Urothelium cell line (cell line): ENCODE measurements around the gene PTGS2.

Experiments
- DNase-seq: peaks from one replicate; pipeline ENCODE4 v3.0.0; 2011; ENCODE audit warnings: low spot score, mixed read lengths
- FAIRE-seq: peaks from 2 replicates; lab custom pipeline; 2011; peaks lifted over from hg19 to GRCh38; lab: Jason Lieb, UNC

Gene PTGS2

DNA sequence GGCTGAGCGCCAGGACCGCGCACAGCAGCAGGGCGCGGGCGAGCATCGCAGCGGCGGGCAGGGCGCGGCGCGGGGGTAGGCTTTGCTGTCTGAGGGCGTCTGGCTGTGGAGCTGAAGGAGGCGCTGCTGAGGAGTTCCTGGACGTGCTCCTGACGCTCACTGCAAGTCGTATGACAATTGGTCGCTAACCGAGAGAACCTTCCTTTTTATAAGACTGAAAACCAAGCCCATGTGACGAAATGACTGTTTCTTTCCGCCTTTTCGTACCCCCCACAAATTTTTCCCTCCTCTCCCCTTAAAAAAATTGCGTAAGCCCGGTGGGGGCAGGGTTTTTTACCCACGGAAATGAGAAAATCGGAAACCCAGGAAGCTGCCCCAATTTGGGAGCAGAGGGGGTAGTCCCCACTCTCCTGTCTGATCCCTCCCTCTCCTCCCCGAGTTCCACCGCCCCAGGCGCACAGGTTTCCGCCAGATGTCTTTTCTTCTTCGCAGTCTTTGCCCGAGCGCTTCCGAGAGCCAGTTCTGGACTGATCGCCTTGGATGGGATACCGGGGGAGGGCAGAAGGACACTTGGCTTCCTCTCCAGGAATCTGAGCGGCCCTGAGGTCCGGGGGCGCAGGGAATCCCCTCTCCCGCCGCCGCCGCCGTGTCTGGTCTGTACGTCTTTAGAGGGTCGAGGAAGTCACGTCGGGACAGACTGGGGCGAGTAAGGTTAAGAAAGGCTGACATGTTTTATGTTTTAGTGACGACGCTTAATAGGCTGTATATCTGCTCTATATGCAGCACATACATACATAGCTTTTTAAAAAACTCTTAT, at the start of gene PTGS2:
TSS of gene PTGS2 (minus strand) at position 179 of the 817 bp plus-strand sequence. CDS start at position 46, 133 bp downstream.
- DNase-seq (peak; percentile 88), FAIRE-seq (peak; percentile 78)

DNA sequence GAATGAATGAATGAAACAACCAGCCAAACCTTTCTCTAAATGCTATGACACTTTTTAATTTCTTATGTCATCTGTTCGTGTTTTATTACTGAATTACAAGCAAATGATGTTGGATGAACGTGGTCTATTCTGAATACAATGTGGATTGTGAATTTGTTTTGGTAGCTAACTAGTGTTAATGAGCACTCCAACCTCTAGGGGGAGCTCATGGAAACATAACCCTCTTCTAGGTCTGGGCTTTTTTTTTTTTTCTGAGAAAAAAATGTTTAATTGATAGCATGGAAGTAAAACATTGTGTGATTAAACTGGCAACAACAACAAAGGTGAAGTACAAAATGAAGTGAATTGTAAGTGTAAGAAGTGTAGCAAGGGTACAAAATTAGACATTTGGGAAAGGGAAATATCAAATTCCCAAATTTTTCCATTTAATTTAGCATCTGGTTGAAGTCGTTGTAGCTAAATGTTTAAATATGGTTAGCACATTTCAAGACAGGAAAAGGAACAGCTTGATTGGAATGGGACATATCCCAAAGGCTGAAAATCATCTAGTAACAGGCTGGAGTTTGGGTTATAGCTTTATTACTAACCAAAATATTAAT, 42.6 kb upstream of the PTGS2 start:
- FAIRE-seq, result no peak

DNA sequence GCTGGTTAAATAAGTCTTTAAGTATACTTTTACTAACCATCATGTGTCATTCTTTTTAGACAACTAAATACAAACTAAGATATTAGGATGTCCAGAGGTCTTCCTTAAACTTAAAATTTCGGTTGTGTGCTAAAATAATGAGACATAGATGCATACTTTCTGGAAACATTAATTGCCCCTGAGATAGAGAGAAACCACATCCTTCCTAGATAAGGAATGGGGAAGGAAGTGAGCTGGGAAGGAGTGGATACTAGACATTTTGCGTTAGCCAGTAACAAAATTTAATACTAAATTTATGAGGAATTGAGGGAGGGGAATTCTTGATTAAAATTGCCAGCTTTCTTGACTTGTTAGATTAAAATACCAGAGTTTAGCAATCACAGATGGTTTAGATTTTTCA, 37.1 kb upstream of the PTGS2 start:
- no peak for DNase-seq
- FAIRE-seq, result no peak

More for the DNA sequence above, 42.6 kb upstream of the PTGS2 start:
- peak; percentile 25 for DNase-seq

DNA sequence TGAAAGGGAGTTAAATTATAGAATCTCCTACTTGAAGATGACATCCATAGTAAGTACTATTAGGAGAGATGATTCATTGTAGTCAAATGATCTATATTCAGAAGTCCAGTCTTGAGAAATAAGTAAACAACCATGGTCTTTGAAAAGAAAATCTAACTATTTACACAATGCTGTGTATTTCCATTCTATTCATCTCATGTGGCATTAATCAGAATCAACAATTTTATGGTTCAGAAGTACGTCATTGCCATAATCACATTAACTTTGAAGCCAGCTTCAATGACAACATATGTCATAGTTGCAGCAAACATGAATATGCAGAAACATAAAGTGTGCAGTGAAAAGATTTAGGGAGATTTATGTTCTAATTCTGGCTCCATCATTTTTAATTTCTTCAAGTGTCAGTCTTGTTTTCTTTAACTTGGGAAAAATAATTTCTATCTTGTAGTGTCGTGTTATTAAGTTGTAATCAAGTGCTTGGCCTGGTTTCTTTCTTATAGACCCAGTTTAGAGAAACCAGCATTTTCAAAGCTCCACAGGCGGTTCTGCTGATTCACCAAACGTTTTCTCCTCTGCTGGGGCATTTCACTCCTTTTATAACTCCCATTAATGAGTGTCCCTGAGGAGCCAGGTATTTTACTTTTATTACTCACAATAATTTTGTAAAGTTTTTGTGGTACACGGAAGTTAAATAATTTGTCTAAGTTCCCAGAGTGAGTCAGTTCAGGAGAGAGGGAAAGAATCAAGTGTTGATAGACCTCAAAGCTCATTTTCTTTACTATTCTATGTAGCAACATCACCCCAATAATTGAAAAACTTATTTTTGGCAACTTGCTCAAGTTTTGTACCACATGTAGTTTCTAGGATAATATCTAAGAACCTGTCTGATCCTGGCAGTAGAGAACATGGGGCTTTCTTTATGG, 35.9 kb upstream of the PTGS2 start:
- no peak for FAIRE-seq
- DNase-seq, result no peak

DNA sequence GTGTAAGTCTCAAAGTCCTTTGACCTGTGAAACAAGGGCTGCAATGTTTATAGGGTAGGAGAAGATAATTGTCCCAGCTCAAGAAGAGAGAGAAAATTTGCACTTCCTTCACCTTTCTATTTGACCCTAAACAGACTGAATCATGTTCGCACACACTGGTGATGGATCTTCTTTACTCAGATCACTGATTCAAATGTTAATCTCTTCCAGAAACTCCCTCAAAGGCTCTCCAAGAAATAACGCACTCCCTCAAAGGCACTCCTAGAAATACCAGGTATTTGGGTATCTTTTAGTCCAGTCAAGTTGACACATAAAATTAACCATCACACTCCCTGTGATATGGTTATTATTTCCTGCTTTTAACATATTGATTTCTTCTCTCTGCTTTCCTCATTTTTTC, 30.5 kb upstream of the PTGS2 start:
- DNase-seq (no peak), FAIRE-seq (no peak)

DNA sequence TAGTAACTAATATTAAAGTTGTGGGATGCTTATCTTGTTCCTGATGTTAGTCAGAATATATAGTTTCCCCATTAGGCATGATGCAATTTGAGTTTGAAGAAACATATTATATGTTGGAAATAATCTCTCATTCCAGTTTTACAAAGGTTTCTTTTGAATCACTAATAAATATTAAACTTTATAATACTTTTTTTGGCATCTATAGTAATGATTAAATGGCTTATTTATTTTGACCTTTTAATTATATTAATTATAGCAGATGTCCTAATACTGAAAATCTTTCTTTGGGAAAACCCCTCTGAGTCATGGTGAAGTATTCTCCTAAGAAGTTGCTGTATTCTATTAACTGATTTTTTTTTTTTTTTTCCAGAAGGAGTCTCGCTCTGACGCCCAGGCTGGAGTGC, 28.5 kb upstream of the PTGS2 start:
- DNase-seq, result no peak
- FAIRE-seq, result no peak

DNA sequence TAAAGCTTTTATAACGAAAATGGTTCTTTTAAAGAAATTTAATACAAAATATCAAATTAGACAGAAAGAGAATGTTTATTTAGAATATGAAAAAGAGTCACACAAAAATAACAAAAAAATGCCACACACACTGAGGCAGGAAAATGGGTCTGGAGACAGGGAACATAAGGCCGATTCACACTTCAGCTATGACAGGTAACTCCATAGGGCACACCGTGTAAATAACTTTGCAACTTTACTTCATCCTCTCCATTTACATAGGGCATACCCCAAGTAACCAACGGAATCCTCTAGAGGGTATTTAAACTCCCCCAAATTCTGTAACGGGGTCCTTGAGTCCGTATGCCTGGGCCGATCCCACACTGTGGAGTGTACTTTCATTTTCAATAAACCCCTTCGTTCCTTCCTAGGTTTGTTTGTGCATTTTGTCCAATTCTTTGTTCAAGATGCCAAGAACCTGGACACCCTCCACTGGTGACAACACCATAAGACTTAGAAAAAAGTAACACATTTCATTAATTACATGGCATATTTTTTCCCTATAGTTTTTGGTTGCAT, 23.1 kb upstream of the PTGS2 start:
- FAIRE-seq, result no peak
- no peak for DNase-seq

DNA sequence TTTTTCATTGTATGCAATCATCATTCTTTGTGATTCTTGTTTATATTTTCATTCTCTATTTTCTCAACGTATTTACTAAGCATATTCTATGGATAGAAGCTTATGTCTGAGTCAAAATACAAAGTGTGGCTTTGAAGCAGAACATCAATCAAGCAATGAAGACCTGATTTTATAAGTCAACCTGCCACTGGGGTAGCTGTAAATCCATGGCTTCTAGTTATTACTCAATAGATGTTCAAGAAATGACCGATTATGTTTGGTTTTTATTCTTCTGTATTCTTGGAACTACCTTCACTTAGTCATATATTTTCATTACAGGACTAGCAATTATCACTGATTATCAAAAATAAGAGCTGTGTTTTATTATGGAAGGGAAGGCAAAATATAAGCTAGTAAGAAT, 20.5 kb upstream of the PTGS2 start:
- DNase-seq, result no peak
- FAIRE-seq, result no peak

DNA sequence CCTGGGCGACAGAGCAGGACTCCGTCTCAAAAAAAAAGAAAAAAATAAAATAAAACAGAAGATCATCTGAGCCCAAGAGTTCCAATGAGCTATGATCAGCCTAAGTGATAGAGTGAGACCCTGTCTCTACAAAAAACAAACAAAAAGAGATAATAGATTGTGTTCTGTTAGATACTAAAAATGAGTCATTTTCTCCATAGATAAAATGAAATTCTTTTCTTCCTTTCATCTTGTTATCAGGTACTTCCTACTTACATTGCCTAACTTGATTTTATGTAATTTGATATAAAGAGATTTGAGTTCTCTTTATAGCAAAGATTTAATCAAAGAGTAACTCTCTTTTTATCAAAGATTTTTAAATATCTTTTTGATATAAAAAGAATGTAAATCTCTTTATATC, 19.3 kb upstream of the PTGS2 start:
- FAIRE-seq, result no peak

DNA sequence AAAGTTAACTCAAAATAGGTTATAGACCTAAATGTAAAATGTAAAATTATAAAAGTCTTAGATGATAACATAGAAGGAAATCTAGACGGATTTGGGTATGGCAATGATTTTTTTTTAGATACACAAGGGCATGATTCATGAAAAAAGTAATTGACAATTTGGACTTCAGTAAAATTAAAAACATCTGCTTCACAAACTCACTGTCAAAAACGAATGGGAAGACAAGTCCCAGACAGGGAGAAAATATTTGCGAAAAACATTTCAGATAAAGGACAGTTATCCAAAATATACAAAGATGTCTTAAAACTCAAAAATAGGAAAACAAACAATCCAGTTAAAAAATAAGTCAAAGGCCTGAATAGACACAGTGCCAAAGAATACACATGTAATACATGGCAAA, 9.7 kb upstream of the PTGS2 start:
- no peak for DNase-seq
- no peak for FAIRE-seq

More for the DNA sequence above, 19.3 kb upstream of the PTGS2 start:
- DNase-seq, result no peak

DNA sequence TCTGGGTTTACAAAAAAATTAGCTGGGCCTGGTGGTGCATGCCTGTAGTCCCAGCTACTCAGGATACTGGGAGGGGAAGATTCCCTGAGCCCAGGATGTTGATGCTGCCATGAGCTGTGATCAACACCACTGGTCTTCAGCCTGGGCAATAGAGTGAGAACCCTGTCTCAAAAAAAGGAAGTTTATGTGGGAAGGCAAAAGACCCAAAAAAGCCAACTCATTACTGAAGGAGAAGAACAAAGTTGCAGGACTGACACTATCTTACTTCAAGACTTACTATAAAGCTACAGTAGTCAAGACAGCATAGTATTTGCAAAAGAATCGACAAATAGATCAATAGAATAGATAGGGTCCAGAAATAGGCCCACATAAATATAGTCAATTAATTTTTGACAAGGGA, 9.2 kb upstream of the PTGS2 start:
- no peak for DNase-seq
- FAIRE-seq, result no peak

DNA sequence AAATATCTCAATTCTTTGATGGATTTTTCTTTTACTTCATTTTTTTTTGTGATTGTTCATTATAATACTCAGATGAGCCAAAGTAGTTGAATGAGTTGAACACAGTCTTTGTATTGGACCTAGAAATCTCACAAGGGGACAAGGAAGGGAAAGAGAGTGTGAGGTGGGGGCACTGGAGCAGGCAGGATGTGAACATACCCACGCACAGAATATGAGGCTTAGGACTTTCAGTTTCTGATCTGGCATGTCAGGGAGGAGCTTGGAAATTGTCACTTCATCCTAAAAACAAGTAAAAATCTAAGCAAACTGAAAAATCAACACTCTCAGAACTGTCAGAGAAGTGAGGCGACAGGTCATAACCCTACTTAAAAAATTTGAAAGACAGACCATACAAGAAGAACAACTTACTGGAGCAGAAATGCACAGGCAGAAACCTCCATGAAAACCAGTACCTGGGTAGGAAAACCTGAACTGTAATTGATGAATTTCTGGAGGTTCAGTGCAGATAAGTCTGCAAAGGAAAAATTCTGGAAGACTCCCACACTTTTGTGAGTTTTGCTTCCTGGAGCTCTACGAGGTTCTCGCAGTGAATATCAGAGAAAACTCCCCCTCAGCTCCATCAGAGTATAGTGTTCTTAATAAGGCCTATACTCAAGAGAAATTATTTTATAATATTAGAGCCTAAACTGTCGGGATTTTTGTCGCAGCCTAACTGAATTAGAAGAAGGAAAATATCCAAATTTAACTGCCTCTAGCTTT, 3.6 kb upstream of the PTGS2 start:
- DNase-seq (no peak), FAIRE-seq (no peak)

DNA sequence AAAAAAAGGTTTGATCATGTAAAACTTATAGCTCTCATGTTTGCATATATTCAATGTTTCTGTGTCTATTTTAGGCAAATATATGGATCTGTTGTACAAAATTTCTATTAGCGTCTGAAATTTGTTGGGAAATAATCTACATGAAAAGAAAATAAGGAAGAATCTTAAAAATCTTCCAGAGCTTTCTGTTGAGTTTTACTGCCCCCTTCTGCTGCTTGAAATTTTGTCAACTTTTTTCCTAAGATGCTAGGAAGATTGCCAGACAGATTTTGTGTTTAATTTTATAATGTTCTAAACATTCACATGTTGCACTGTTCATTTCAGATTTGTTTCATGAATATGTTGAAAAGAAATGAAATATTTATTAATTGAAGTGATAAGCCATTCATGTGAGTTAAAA, 2.5 kb upstream of the PTGS2 start:
- FAIRE-seq (no peak), DNase-seq (no peak)

DNA sequence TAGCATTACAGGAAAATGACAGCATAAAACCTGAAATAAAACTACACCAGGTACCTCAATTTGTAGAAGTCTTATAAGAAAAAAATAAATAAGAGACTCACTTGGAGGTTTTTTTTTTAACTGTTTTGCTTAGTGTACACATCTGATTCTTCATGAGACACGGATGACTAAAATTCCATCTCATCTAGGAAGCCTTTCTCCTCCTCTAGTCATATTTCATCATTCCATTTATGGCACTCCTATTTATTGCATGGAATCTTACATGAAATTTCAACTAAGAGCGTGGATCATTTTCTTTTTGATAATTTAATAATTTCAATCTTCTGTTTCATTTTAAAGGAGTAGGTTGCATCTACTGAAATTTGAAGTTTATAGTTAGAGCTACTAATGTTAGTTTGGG, 1.6 kb upstream of the PTGS2 start:
- DNase-seq, result no peak
- FAIRE-seq, result no peak

DNA sequence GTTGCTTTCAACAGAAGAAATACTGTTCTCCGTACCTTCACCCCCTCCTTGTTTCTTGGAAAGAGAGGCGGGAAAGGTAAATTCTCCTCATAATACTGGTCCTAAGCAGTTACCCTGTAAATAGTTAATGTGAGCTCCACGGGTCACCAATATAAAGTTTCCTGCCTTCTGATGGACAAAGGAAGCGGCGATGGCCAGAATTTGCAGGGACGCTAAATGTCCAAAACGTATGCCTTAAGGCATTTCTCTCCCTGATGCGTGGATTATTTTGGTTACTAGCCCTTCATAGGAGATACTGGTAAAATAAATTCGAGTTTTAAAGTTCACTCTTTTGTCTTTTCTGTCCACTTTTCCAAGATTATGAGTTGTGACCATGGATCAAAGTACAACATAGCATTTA, 898 bp upstream of the PTGS2 start:
- FAIRE-seq, result no peak
- DNase-seq, result peak; percentile 5

DNA sequence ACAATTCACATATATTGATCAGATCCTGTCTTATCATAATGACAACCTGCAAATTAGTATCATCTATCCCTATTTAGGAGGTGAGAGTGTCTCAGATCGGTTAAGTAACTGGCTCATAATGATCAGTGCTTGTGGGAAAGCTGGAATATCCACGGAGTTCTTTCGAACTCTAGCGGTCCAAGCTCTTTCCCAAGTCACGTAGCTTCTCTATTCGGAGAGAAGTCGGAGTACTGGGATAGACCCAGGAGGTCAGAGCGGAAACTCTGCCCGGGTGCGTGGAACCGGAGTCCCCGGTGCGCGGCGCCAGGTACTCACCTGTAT, 339 bp downstream of the PTGS2 start:
- FAIRE-seq (no peak), DNase-seq (no peak)

DNA sequence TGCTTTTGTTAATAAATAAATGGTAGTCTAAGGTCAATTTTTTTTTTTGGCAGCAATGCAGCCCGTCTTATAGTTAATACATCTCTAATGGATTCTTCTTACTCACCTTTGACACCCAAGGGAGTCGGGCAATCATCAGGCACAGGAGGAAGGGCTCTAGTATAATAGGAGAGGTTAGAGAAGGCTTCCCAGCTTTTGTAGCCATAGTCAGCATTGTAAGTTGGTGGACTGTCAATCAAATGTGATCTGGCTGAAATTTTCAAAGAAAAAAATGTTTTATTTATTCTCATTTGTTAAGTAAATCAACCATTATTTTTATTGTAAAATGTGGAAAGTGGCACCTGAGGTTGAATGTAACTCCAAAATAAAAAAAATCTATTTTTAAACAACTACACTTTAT, 2.1 kb downstream of the PTGS2 start:
- FAIRE-seq (no peak), DNase-seq (no peak)

DNA sequence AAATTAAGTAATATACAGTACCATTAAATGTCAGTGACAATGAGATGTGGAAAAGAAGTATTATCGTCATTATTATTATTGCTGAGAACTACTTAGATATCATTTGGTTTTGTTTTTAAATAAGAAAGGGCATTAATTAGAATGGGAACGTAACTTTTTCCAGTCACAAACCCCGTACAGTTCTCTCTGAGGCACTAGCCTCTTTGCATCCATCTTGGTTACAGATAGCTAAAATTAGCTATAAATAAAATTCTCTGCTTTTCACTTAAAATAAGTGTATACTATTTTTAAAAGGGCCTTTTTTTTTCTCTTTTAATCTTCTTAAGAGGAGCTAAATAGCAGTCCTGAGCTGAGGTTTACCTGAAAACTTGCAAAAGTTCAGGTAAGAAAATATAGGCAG, 7.6 kb downstream of the PTGS2 start:
- DNase-seq (no peak), FAIRE-seq (no peak)

DNA sequence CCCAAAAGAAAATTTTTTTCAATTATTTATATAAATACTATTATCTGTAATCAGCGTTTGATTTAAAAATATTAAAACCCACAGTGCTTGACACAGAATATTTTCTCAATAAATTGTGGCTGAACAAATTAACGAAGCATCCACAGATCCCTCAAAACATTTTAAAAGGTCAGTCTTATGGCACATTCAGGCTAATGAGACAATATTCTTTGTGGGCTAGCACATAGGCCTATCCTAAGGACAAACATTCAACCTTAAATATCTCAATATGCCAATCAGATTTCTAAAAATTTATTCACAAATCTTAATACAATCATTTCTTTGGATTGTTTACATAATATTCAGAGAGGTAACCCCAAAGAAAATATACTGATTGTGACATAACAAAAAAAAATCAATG, 8.1 kb downstream of the PTGS2 start:
- DNase-seq (no peak), FAIRE-seq (no peak)

DNA sequence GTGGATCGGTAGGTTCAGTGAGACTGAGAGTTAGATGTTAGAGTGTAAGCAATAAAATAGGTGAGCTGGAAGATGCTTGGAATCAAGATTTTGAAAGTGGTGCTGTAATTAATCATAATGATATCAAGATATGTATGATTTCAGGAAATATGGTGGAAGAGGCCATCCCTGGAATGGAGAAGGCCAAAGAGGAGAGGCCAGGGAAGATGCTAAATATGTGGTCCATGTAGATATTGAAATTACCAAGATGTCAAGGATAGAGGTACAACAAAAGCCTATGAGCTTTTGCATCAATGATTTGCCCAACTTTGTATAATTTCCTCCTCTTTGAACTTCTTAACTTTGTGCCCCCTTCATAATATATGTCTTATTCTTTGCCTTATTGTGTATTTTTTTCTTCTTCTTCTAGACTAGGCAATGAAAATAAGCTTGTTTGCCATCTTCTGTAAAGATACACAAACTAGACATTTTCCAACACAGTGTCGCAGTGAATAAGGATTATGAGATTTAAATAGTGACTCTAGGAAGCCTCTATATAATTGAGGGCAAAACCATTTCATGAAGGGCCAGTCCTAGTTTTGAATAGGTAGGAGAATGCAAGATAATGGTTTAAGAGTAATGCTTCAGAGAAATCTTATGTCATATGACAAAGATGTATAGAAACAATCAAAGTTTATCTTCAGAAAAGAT, 8.9 kb downstream of the PTGS2 start:
- no peak for FAIRE-seq
- DNase-seq, result no peak
